ENCODE measurements around the gene HAUS7.

The HAUS7 gene

GRCh38 chrX:153398275-153398960 lies 72.0 kb downstream of the HAUS7 start:
- DNase-seq (ENCODE audit: low read depth, low spot score): no peak
- TF ChIP-seq EZH2 (IDR thresholded peaks at IDR 0.05) (no peak), POLR2AphosphoS5 (IDR thresholded peaks at IDR 0.05; ENCODE audit: borderline replicate concordance, low read depth, low read length) (no peak), FOXP2 (optimal IDR thresholded peaks at IDR 0.05; ENCODE audit: control extremely low read depth, extremely low read length, insufficient read depth) (no peak)

More at GRCh38 chrX:153398275-153398960, 72.0 kb downstream of the HAUS7 start:
- Histone ChIP-seq H3K27ac (no peak overlapping the region), H3K9ac (ENCODE audit: insufficient read length) (no peak overlapping the region), H3K4me3 (no peak overlapping the region), H3K36me3 (ENCODE audit: insufficient read depth, low read length) (no peaks in the 10 kb centered on the region), H3K9me3 (ENCODE audit: low read depth, low read length) (no peaks in the 10 kb centered on the region)

All from SK-N-MC (cell line).